ENCODE results near the gene SRMS.
"Not testable (repeated sequence)": the region's sequence is repeated elsewhere in the genome, so short reads cannot be mapped to it uniquely, and the experiment has no call there.

DNA sequence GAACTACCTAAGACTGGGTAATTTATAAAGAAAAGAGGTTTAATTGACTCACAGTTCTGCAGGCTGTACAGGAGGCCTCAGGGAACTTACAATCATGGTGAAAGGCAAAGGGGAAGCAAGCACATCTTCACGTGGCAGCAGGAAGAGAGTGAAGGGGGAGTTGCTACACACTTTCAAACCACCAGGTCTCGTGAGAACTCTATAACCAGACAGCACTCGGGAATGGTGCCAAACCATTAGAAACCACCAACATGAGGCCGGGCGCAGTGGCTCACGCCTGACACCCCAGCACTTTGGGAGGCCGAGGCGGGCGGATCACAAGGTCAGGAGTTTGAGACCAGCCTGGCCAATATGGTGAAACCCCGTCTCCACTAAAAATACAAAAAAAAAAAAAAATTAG, 33.0 kb downstream of the SRMS start:
- not testable (repeated sequence) for TF ChIP-seq CTCF (IDR thresholded peaks at IDR 0.05; ENCODE audit: insufficient read depth, low read length, poor library complexity, severe bottlenecking); EZH2phosphoT487 (conservative IDR thresholded peaks at IDR 0.05; ENCODE audit: low read length)

All from SU-DHL-6 (cell line).